H9 (cell line): Measurements from ENCODE around the gene HSPA1L. TPM values are rescaled to one million over a fixed set of nuclear protein-coding genes. Genes with fewer than 3 reads are reported as not detected.
A peak's percentile ranks its signal among the peaks of the same experiment; 100 is the strongest.

Experiments
- DNase-seq: peaks from one replicate; pipeline ENCODE4 v3.0.0-alpha.2; 2017
- H2AFZ ChIP-seq: one replicate; pipeline ENCODE4 v1.6.1; 2013; ENCODE audit warnings: mild to moderate bottlenecking, low read length, control low read depth, moderate library complexity
- H2AK5ac ChIP-seq: 2 replicates; pipeline ENCODE4 v1.6.1; 2013; ENCODE audit warnings: low read length, control low read depth, mixed read lengths; ENCODE audit not compliant: insufficient read length
- H2BK120ac ChIP-seq: one replicate; pipeline ENCODE4 v1.6.1; 2013; ENCODE audit warnings: low read depth, mild to moderate bottlenecking, low read length, control low read depth, inconsistent platforms; ENCODE audit not compliant: poor library complexity, severe bottlenecking
- H2BK12ac ChIP-seq: 2 replicates; pipeline ENCODE4 v1.6.1; 2013; ENCODE audit warnings: low read length, control low read depth, mixed read lengths, low read depth; ENCODE audit not compliant: insufficient read length
- H2BK15ac ChIP-seq: 2 replicates; pipeline ENCODE4 v1.6.1; 2013; ENCODE audit warnings: low read depth, low read length, control low read depth
- H2BK20ac ChIP-seq: one replicate; pipeline ENCODE4 v1.6.1; 2013; ENCODE audit warnings: low read depth, mild to moderate bottlenecking, low read length, control low read depth, inconsistent platforms; ENCODE audit not compliant: poor library complexity, severe bottlenecking
- H2BK5ac ChIP-seq: 2 replicates; pipeline ENCODE4 v1.6.1; 2013; ENCODE audit warnings: low read length, control low read depth, mixed read lengths; ENCODE audit not compliant: insufficient read length
- H3K14ac ChIP-seq: 2 replicates; pipeline ENCODE4 v1.6.1; 2013; ENCODE audit warnings: low read length, control low read depth; ENCODE audit not compliant: insufficient read depth
- H3K18ac ChIP-seq: 2 replicates; pipeline ENCODE4 v1.6.1; 2013; ENCODE audit warnings: low read depth, mild to moderate bottlenecking, mixed read lengths, low read length, control low read depth; ENCODE audit not compliant: insufficient read length
- H3K23ac ChIP-seq: 2 replicates; pipeline ENCODE4 v1.6.1; 2013; ENCODE audit warnings: low read length, control low read depth, mixed read lengths, low read depth; ENCODE audit not compliant: insufficient read length
- H3K23me2 ChIP-seq: 2 replicates; pipeline ENCODE4 v1.6.1; 2013; ENCODE audit warnings: low read depth, mild to moderate bottlenecking, mixed read lengths, low read length, control low read depth; ENCODE audit not compliant: insufficient read length, poor library complexity, severe bottlenecking
- H3K27ac ChIP-seq: 2 replicates; pipeline ENCODE4 v1.5.1; 2013; ENCODE audit warnings: low read length, control low read depth, mixed read lengths, low read depth; ENCODE audit not compliant: insufficient read length
- H3K27me3 ChIP-seq: 2 replicates; pipeline ENCODE4 v1.6.1; 2013; ENCODE audit warnings: low read length, control low read depth, inconsistent platforms; ENCODE audit not compliant: insufficient read depth
- H3K4ac ChIP-seq: 2 replicates; pipeline ENCODE4 v1.6.1; 2013; ENCODE audit warnings: low read depth, mild to moderate bottlenecking, control low read depth, inconsistent platforms, low read length, moderate library complexity
- H3K4me1 ChIP-seq: 2 replicates; pipeline ENCODE4 v1.6.1; 2013; ENCODE audit warnings: low read length, control low read depth, inconsistent platforms; ENCODE audit not compliant: insufficient read depth
- H3K4me2 ChIP-seq: 2 replicates; pipeline ENCODE4 v1.6.1; 2013; ENCODE audit warnings: low read length, control low read depth, mixed read lengths; ENCODE audit not compliant: insufficient read length, insufficient read depth
- H3K56ac ChIP-seq: 2 replicates; pipeline ENCODE4 v1.6.1; 2013; ENCODE audit warnings: low read depth, mild to moderate bottlenecking, mixed read lengths, low read length, control low read depth; ENCODE audit not compliant: insufficient read length
- H3K79me1 ChIP-seq: 2 replicates; pipeline ENCODE4 v1.6.1; 2013; ENCODE audit warnings: low read depth, mild to moderate bottlenecking, moderate library complexity, low read length, control low read depth, inconsistent platforms; ENCODE audit not compliant: insufficient read depth, poor library complexity, severe bottlenecking
- H3K79me2 ChIP-seq: 2 replicates; pipeline ENCODE4 v1.6.1; 2013; ENCODE audit warnings: low read length, control low read depth, inconsistent platforms; ENCODE audit not compliant: insufficient read depth
- H3K9ac ChIP-seq: 2 replicates; pipeline ENCODE4 v1.6.1; 2013; ENCODE audit warnings: low read length, control low read depth, mixed read lengths; ENCODE audit not compliant: insufficient read length; ENCODE audit errors: extremely low read depth
- H3K9me3 ChIP-seq: one replicate; pipeline ENCODE4 v1.6.1; 2013; ENCODE audit warnings: low read depth, low read length, inconsistent platforms; ENCODE audit not compliant: control insufficient read depth
- H3T11ph ChIP-seq: one replicate; pipeline ENCODE4 v1.6.1; 2013; ENCODE audit warnings: mild to moderate bottlenecking, low read length, control low read depth, inconsistent platforms
- H4K20me1 ChIP-seq: one replicate; pipeline ENCODE4 v1.6.1; 2013; ENCODE audit not compliant: control insufficient read depth, insufficient read length, insufficient read depth
- H4K5ac ChIP-seq: 2 replicates; pipeline ENCODE4 v1.6.1; 2013; ENCODE audit warnings: low read depth, mild to moderate bottlenecking, mixed read lengths, low read length, control low read depth; ENCODE audit not compliant: insufficient read length
- H4K8ac ChIP-seq: replicated peaks from 2 replicates; pipeline ENCODE4 v1.6.1; 2013; ENCODE audit warnings: low read length, control low read depth, mixed read lengths, low read depth; ENCODE audit not compliant: insufficient read length
- H4K91ac ChIP-seq: 2 replicates; pipeline ENCODE4 v1.6.1; 2013; ENCODE audit warnings: low read depth, mild to moderate bottlenecking, moderate library complexity, mixed read lengths, low read length, control low read depth; ENCODE audit not compliant: insufficient read length
- H3K27ac Mint-ChIP-seq, 3 experiments: 2 replicates in 2 of 3; 3 replicates in 1 of 3; pipeline ENCODE4 v1.8.0; 2020 to 2021; ENCODE audit warnings: mixed read lengths in 3 of 3, mild to moderate bottlenecking in 1 of 3, moderate library complexity in 1 of 3
- H3K27me3 Mint-ChIP-seq: 2 replicates; pipeline ENCODE4 v1.8.0; 2021; ENCODE audit warnings: low read depth, mild to moderate bottlenecking, moderate library complexity, mixed read lengths
- H3K36me3 Mint-ChIP-seq, 3 experiments: 2 replicates in 2 of 3; 3 replicates in 1 of 3; pipeline ENCODE4 v1.8.0; 2020 to 2021; ENCODE audit warnings: low read depth in 3 of 3, mixed read lengths in 3 of 3; ENCODE audit not compliant: insufficient read depth in 1 of 3
- H3K4me1 Mint-ChIP-seq, 2 experiments: 2 replicates each; pipeline ENCODE4 v1.8.0; 2020; ENCODE audit warnings: mixed read lengths in 2 of 2
- H3K4me3 Mint-ChIP-seq, 2 experiments: 2 replicates in 1 of 2; 3 replicates in 1 of 2; pipeline ENCODE4 v1.8.0; 2020 to 2021; ENCODE audit warnings: mild to moderate bottlenecking in 2 of 2, mixed read lengths in 2 of 2, moderate library complexity in 1 of 2
- H3K9me3 Mint-ChIP-seq, 2 experiments: 2 replicates in 1 of 2; 3 replicates in 1 of 2; pipeline ENCODE4 v1.8.0; 2020; ENCODE audit warnings: mild to moderate bottlenecking in 2 of 2, mixed read lengths in 2 of 2, moderate library complexity in 1 of 2
- CTCF ChIP-seq: fragments of 200-600 bp; sonication (generic); conservative IDR thresholded peaks from 3 replicates; pipeline ENCODE4 v1.8.0; 2021; ENCODE audit warnings: antibody characterized with exemption, mild to moderate bottlenecking
- WGBS: extraction: QIAGEN DNeasy Blood & Tissue Kit; methylation state at CpG from one replicate; pipeline ENCODE4 v1.1.7; 2013; ENCODE audit warnings: missing lambda C conversion rate, low lambda C conversion rate, mixed read lengths; ENCODE audit not compliant: insufficient read length; ENCODE audit errors: extremely low coverage; 5-methylcytosine and 5-hydroxymethylcytosine counted together
- total RNA-seq: library from RNA; stranded (reverse); gene quantifications from 2 replicates; pipeline ENCODE4 v1.2.1, GENCODE V29; 2021

The HSPA1L gene
- total RNA-seq, 1 experiment from 2014 or later = 2.5 TPM

DNA sequence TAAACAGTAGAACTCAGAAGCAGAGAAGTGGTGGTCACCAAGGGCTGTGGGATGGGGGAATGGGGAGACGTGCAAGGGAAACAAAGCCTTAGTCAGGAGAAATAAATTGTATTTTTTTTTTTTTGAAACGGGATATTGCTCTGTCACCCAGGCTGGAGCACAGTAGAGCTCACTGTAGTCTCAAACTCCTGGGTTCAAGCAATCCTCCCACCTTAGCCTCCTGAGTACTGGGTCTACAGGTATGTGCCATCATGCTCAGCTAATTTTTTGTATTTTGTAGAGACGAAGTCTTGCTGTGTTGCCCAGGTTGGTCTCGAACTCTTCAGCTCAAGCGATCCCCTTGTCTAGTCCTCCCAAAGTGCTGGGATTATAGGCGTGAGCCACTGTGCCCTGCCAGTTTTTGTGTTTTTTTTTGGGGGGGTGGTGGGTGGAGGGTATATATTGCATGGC, 15.8 kb upstream of the HSPA1L start:
- Histone ChIP-seq H2BK12ac (no peak overlapping the region), H3K23ac (no peak overlapping the region), H3K23me2 (peaks cover 26% of the 10 kb centered on the region), H3K9ac (peak overlapping the region; percentile 47), H3T11ph (no peak overlapping the region), H2BK120ac (no peak overlapping the region), H4K8ac (no peak overlapping the region), H2AFZ (no peak overlapping the region), H2BK5ac (no peak overlapping the region), H3K79me1 (no peaks in the 10 kb centered on the region), H3K18ac (no peak overlapping the region), H3K27me3 (no peaks in the 10 kb centered on the region), H3K79me2 (peaks cover 13% of the 10 kb centered on the region; the same call in 1 of the 2 replicates), H3K14ac (no peak overlapping the region), H4K20me1 (no peaks in the 10 kb centered on the region), H3K27ac (no peak overlapping the region), H3K4ac (no peak overlapping the region), H4K5ac (no peak overlapping the region), H2BK20ac (no peak overlapping the region), H2AK5ac (no peak overlapping the region), H3K4me1 (peaks cover 2% of the 10 kb centered on the region; the same call in 1 of the 2 replicates), H3K4me2 (peak overlapping the region; percentile 61), H3K56ac (no peak overlapping the region), H4K91ac (no peak overlapping the region), H2BK15ac (no peak overlapping the region), H3K9me3 (no peaks in the 10 kb centered on the region)
- WGBS = no CpG with 5 or more reads among the region's 6 CpGs
- H3K27ac Mint-ChIP-seq = peak overlapping the region in 2 of 3 experiments; percentile 32 to 37; a peak in 1 of 7 replicates
- H3K4me3 Mint-ChIP-seq = peak overlapping the region; percentile 79 to 88
- peaks cover 22 to 23% of the 10 kb centered on the region in 2 experiments for H3K4me1 Mint-ChIP-seq
- H3K36me3 Mint-ChIP-seq = peaks cover 10 to 12% (median 10%) of the 10 kb centered on the region in 3 experiments
- peaks cover 4% of the 10 kb centered on the region for H3K27me3 Mint-ChIP-seq
- H3K9me3 Mint-ChIP-seq = peaks cover 0 to 5% of the 10 kb centered on the region in 2 experiments; a peak in 2 of 5 replicates
- no peak for DNase-seq
- TF ChIP-seq CTCF = no peak
